EL (cell line): Measurements from ENCODE around the gene XRN1.
"Not testable (repeated sequence)": the region's sequence is repeated elsewhere in the genome, so short reads cannot be mapped to it uniquely, and the experiment has no call there.

Experiments
- DNase-seq: peaks from one replicate; pipeline ENCODE4 v3.0.0-alpha.2; 2016

The XRN1 gene

DNA sequence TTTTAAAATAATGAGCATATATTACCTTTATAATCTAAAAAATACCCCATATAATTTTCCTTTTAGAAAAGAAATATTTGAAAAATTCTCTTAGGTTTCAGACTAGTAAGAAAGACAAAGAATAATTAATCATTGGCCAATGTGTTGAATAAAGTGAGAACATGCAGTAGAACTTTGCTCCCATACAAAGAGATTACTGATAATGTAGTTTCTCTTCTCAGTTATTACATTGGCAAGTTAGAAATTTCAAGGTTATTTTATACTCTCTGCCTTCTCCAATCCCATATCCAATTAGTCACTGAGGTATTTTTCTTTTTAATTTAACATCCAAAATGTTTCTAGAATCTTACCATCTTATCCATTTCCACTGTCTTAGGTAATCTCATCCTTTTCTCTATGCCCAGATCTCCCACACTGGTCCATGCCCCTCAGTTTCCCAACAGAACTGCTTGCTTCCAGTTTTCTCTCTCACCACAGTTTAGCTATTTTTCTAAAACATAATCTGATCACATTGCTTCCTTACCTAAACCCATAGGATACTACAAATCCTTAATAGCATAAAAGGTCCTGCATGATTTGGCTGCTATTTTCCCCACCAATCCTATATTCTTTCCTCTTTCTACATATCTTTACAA lies 10.8 kb downstream of the XRN1 start:
- no peak for DNase-seq

GRCh38 chr3:142434503-142434902 lies 13.3 kb downstream of the XRN1 start:
- no peak for DNase-seq

DNA sequence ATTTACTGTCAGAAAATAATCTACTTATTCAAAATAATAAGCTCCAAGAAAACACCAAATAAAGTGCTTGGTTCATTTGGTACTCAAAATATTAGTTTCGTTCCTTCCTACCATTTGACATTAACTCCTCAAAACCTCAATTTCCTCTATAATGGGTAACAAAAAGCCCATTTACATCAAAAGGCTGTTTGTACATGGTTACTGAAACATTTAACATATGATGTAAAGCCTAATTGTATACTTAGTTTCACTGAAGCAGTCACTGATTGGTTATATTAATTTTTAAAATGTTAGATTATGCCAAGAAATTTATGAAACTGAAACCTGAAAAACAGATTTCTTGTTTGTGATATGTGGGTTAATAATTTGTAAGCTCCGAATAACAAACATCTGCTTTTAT lies 14.7 kb downstream of the XRN1 start:
- no peak for DNase-seq

GRCh38 chr3:142429582-142429981 lies 18.3 kb downstream of the XRN1 start:
- no peak for DNase-seq

DNA sequence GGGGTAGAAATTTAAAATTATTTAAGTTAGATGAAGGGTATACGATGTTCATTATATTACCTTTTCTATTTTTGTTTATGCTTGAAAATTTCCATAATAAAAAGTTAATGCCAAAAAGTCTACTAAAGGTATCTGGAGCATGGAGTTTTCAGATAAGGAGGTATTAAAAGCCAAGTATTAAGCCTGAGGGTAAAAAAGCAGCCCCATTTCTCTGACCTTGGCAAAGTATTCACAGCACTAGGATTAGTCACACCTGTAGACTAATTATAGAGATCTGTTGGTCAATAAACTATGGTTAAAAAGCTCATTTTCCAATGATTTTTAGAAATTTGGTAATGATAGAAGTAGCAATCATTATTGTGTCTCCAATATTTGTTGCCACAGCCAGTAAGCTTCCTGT lies 23.1 kb downstream of the XRN1 start:
- no peak for DNase-seq

- DNase-seq: no peak
Observed at GRCh38 chr3:142418926-142419592, 28.8 kb downstream of the XRN1 start.

DNA sequence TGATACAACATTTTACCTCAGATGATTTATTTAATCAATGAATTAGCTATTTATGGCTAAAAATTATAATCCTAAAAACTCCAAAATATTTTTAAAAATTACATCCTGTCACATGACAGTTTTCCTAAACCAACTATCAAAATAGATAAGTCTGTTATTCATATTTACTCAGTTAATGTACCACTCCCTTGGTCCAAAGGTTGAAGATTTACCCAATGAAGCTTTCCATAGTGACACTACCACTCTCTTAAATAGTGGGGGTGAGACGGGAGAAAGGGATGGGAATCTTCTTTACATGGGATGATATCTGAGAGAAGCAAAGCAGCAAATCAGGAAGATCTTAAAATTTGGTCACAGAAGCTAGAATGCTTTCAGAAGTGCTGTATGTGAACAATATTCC lies 30.5 kb downstream of the XRN1 start:
- DNase-seq: no peak

- DNase-seq: not testable (repeated sequence)
Observed at GRCh38 chr3:142400537-142400936, 47.3 kb downstream of the XRN1 start.

GRCh38 chr3:142394921-142395622 lies 52.8 kb downstream of the XRN1 start:
- peak; percentile 4 for DNase-seq

DNA sequence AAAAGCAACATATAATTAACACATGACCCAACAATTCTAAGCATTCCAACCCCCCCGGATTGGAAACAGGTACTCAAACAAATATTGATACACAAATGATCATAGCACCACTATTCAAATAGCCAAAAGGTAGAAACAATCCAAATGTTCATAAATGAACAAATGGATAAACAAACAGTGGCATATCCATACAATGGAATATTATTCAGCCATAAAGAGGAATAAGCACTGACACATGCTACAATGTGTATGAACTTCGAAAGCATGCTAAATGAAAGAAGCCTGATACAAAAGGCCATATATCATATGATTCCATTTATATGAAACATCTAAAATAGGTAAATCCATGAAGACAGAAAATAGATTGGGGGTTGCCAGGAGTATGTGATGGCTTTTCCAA lies 62.8 kb downstream of the XRN1 start:
- DNase-seq: no peak

DNA sequence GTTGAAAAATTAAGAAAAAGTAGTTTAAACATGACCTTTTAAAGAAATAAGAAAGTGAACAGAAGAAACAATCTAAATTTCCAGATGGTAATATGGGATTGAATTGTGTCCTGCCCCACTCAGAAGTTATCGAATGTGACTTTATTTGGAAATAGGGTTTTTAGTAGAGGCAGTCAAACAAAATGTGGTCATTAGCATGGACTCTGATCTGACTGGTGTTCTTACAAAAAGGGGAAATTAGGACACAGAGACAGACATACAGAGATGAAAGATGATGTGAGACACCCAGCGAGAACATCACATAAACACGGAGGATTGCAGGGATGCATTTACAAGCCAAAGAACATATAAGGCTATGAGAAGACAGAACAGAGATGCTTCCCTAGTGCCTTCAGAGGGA lies 73.2 kb downstream of the XRN1 start:
- no peak for DNase-seq

- peak; percentile 26 for DNase-seq
Observed at GRCh38 chr3:142369576-142369975, 78.3 kb downstream of the XRN1 start.

DNA sequence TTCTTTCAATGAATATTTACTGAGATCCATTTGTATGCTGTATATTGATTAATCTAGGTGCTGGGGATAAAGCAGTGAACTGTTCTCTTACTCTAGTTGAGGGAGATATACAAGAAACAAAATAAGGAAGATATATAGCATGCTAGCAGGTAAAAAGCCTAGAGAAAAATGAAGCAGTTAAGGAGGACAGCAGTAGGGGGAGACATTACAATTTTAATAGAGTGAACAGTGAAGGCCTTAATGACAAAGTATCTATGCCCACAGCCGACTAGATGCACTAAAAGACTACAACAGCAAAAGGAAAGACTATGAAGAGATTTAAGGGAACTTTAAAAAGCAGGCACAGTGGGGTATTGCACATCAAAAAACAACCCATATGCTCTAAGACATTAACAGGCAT lies 81.4 kb downstream of the XRN1 start:
- peak; percentile 2 for DNase-seq

GRCh38 chr3:142363936-142364467 lies 83.8 kb downstream of the XRN1 start:
- no peak for DNase-seq

DNA sequence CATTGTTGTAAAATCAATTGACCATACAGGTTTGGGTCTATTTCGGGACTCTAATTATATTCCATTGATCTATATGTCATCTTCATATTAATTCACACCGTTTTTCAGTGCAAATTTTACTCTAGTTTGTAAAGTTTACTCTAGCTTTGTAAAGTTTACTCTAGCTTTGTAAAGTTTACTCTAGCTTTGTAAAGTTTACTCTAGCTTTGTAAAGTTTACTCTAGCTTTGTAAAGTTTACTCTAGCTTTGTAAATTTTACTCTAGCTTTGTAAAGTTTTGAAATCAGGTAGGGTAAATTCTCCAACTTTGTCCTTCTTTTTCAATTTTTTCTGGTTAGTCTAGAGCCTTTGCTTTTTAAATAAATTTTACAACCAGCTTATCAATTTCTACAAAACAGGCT lies 84.4 kb downstream of the XRN1 start:
- DNase-seq: not testable (repeated sequence)

GRCh38 chr3:142359367-142359766 lies 88.5 kb downstream of the XRN1 start:
- DNase-seq: no peak

GRCh38 chr3:142356818-142357217 lies 91.0 kb downstream of the XRN1 start:
- no peak for DNase-seq

DNA sequence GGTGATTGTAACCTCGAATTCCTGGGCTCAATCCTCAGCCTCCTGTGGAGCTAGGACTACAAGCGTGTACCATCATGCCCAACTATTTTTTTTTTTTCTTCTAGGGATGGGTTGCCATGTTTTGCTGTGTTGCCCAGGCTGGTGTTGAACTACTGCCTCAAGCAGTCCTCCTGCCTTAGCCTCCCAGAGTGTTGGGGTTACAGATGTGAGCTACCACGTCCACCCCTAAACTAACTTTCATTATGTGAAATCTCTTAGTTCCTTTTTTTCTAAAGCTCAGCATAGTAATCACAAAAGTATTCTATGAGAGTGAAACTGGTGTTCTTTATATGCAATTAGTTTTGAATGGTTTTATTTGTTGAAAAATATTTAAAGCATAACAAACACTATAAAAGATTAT lies 92.1 kb downstream of the XRN1 start:
- no peak for DNase-seq

GRCh38 chr3:142354076-142354475 lies 93.8 kb downstream of the XRN1 start:
- no peak for DNase-seq

DNA sequence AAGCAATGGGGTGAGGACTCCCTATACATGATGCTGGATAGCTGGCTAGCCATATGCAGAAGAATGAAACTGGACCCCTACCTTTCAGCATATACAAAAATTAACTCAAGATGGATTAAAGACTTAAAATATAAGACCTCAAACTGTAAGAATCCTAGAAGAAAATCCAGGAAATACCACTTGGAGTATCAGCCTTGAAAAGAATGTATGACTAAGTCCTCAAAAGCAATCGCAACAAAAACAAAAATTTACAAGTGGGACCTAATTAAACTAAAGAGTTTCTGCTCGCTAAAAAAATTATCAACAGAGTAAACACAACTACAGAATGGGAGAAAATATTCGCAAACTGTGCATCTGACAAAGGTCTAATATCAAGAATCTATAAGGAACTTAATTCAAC lies 94.3 kb downstream of the XRN1 start:
- peak; percentile 45 for DNase-seq

DNA sequence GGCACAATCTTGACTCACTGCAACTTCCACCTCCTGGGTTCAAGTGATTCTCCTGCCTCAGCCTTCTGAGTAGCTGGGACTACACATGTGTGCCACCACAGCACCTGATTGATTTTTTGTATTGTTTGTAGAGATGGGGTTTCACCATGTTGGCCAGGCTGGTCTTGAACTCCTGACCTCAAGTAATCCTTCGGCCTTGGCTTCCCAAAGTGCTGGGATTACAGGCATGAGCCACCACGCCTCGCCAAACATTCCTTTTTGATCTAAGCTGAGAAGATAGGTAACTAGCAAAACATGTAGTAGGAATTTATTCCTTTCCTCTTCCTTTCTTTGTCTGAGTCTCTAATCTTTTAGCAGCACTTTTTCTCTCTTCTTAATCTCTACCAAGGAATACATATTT lies 95.1 kb downstream of the XRN1 start:
- DNase-seq: not testable (repeated sequence)

- no peak for DNase-seq
Observed at GRCh38 chr3:142348460-142348859, 99.4 kb downstream of the XRN1 start.

DNA sequence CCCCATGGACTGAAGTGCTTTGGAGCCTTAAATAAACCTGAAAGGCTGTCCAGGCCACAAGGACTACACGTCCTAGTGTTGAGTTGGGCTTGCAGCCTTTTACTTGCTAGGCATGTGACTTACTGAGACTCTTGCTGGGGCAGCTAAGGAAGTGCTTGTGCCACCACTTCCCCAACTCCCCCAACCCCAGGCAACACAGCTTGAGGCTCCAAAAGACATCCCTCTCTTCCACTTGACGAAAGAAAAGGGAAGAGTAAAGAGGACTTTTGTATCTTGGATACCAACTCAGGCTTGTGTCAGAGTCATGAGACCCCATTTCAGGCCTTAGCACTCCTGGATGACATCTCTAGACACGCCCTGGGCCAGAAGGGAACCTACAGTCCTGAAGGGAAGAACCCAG lies 109.8 kb downstream of the XRN1 start:
- DNase-seq: no peak

GRCh38 chr3:142332390-142332789 lies 115.4 kb downstream of the XRN1 start:
- no peak for DNase-seq
